HepG2 (cell line): ENCODE results near the gene CDH22. TPM values are rescaled to one million over a fixed set of nuclear protein-coding genes. Genes with fewer than 3 reads are reported as not detected.
A peak's percentile ranks its signal among the peaks of the same experiment; 100 is the strongest.

ENCODE experiments used
- ATAC-seq: fragments of 200-7000 bp; cut with Tn5 transposase; 3 replicates; pipeline ENCODE4 v1.9.1; 2020; ENCODE audit warnings: mild to moderate bottlenecking, moderate library complexity
- BruUV-seq: library from RNA; stranded (reverse); fragments of 400-500 nt; replicated peaks from 2 replicates; lab custom pipeline; 2021; lab: Mats Ljungman, UMichigan
- CTCF ChIA-PET: fragments of 300-600 bp; formaldehyde crosslinking; extraction: SDS; loops from one replicate; lab custom pipeline; 2021; ENCODE audit warnings: low total read pairs, inconsistent platforms, low intra/inter-chr PET ratio; lab: Yijun Ruan, JAX
- POLR2A ChIA-PET: fragments of 350-600 bp; sonication (Branson Sonifier 250); formaldehyde crosslinking; loops from one replicate; lab custom pipeline; 2020; ENCODE audit warnings: antibody characterized with exemption, inconsistent platforms; lab: Yijun Ruan, JAX
- DNase-seq: peaks from one replicate; pipeline ENCODE4 v3.0.0-alpha.2; 2015; ENCODE audit warnings: low spot score
- FAIRE-seq: peaks from 3 replicates; lab custom pipeline; 2011; peaks lifted over from hg19 to GRCh38; lab: Jason Lieb, UNC
- H2AFZ ChIP-seq: one replicate; pipeline ENCODE4 v1.6.1; 2011; ENCODE audit warnings: low read length, inconsistent platforms
- H3K27ac ChIP-seq: fragments of 300-600 bp; 3 replicates; pipeline ENCODE4 v1.8.0; 2011; ENCODE audit warnings: mixed run types, mild to moderate bottlenecking, mixed read lengths, low read length, inconsistent platforms; ENCODE audit not compliant: insufficient read depth; ENCODE audit errors: extremely low read length
- H3K27me3 ChIP-seq, 2 experiments: fragments of 200-600 bp in 1 of 2; 2 replicates in 1 of 2; 3 replicates in 1 of 2; pipeline versions ENCODE4 v1.6.0 to v1.8.0; 2011; ENCODE audit warnings: low read length in 2 of 2, mild to moderate bottlenecking in 2 of 2, moderate library complexity in 2 of 2, inconsistent platforms in 1 of 2; ENCODE audit not compliant: insufficient read depth in 2 of 2, control insufficient read depth in 1 of 2
- H3K36me3 ChIP-seq, 2 experiments: fragments of 200-600 bp in 1 of 2; replicated peaks in 1 of 2; 2 replicates in 1 of 2; 3 replicates in 1 of 2; pipeline versions ENCODE4 v1.5.1 to v1.8.0; 2011; ENCODE audit warnings: low read length in 2 of 2, inconsistent platforms in 1 of 2; ENCODE audit not compliant: insufficient read depth in 2 of 2, control insufficient read depth in 1 of 2
- H3K4me1 ChIP-seq: 2 replicates; pipeline ENCODE4 v1.5.1; 2012; ENCODE audit warnings: low read length, inconsistent platforms; ENCODE audit not compliant: insufficient read depth
- H3K4me2 ChIP-seq: 2 replicates; pipeline ENCODE4 v1.6.0; 2011; ENCODE audit warnings: low read depth, low read length, inconsistent platforms
- H3K4me3 ChIP-seq, 3 experiments: fragments of 200-600 bp in 1 of 3; sonication (generic), shearing (Covaris generic) in 1 of 3; replicated peaks in 1 of 3; 2 replicates each; pipeline ENCODE4 v1.5.1; 2011 to 2016; ENCODE audit warnings: low read length in 3 of 3, inconsistent platforms in 2 of 3, low read depth in 2 of 3, mild to moderate bottlenecking in 2 of 3, control low read depth in 1 of 3, mixed read lengths in 1 of 3; ENCODE audit not compliant: insufficient read depth in 1 of 3
- H3K79me2 ChIP-seq: one replicate; pipeline ENCODE4 v1.6.1; 2011; ENCODE audit warnings: low read length, inconsistent platforms; ENCODE audit not compliant: insufficient read depth
- H3K9ac ChIP-seq: 2 replicates; pipeline ENCODE4 v1.6.0; 2011; ENCODE audit warnings: mild to moderate bottlenecking, low read depth, low read length, inconsistent platforms; ENCODE audit not compliant: insufficient read depth
- H3K9me3 ChIP-seq: 2 replicates; pipeline ENCODE4 v1.5.1; 2012; ENCODE audit warnings: mild to moderate bottlenecking, low read length
- H4K20me1 ChIP-seq: 2 replicates; pipeline ENCODE4 v1.6.0; 2011; ENCODE audit warnings: inconsistent platforms, mild to moderate bottlenecking, low read length, moderate library complexity; ENCODE audit not compliant: insufficient read depth
- ASH2L ChIP-seq: fragments of 300-600, 200-600 bp; sonication (generic); IDR thresholded peaks from 2 replicates; pipeline ENCODE4 v1.7.0; 2017; ENCODE audit warnings: low read depth, mild to moderate bottlenecking, moderate library complexity, mixed read lengths, low read length; ENCODE audit not compliant: insufficient read length
- CBFB ChIP-seq: sonication (generic); formaldehyde crosslinking; IDR thresholded peaks from 2 replicates; pipeline ENCODE4 v1.4.0; 2020; ENCODE audit warnings: missing genetic modification reagents
- ELF4 ChIP-seq: sonication (generic); formaldehyde crosslinking; IDR thresholded peaks from 2 replicates; pipeline ENCODE4 v1.5.0; 2020; ENCODE audit warnings: missing genetic modification reagents, mild to moderate bottlenecking, moderate library complexity, borderline replicate concordance
- FOXP4 ChIP-seq: sonication (generic); formaldehyde crosslinking; IDR thresholded peaks from 2 replicates; pipeline ENCODE4 v1.4.0; 2020; ENCODE audit warnings: missing genetic modification reagents
- NFAT5 ChIP-seq: sonication (generic); formaldehyde crosslinking; IDR thresholded peaks from 2 replicates; pipeline ENCODE4 v1.4.0; 2020; ENCODE audit warnings: missing genetic modification reagents
- PCBP2 ChIP-seq: fragments of 200-400 bp; formaldehyde crosslinking; optimal IDR thresholded peaks from 2 replicates; pipeline ENCODE3; 2018; ENCODE audit warnings: low read length, low read depth; ENCODE audit not compliant: poor library complexity, severe bottlenecking
- SRSF1 ChIP-seq: fragments of 200-400 bp; formaldehyde crosslinking; optimal IDR thresholded peaks from 2 replicates; pipeline ENCODE3; 2017; ENCODE audit warnings: mild to moderate bottlenecking, low read depth, low read length, moderate library complexity
- SSRP1 ChIP-seq: IDR thresholded peaks from 2 replicates; pipeline ENCODE4 v1.6.1; 2016; ENCODE audit warnings: control low read depth
- SUZ12 ChIP-seq: fragments of 150-350 bp; IDR thresholded peaks from 2 replicates; pipeline ENCODE4 v1.6.1; 2014; ENCODE audit warnings: low read depth, low read length
- U2AF1 ChIP-seq: fragments of 200-400 bp; formaldehyde crosslinking; optimal IDR thresholded peaks from 2 replicates; pipeline ENCODE3; 2017; ENCODE audit warnings: mild to moderate bottlenecking, low read depth, low read length
- UBTF ChIP-seq: sonication (generic); formaldehyde crosslinking; IDR thresholded peaks from 2 replicates; pipeline ENCODE4 v1.4.0; 2020; ENCODE audit warnings: mild to moderate bottlenecking, missing genetic modification reagents
- ZNF143 ChIP-seq: sonication (generic); formaldehyde crosslinking; IDR thresholded peaks from 2 replicates; pipeline ENCODE4 v1.4.0; 2020; ENCODE audit warnings: missing genetic modification reagents
- ZNF432 ChIP-seq: sonication (generic); formaldehyde crosslinking; IDR thresholded peaks from 2 replicates; pipeline ENCODE4 v1.5.0; 2020; ENCODE audit warnings: missing genetic modification reagents, mild to moderate bottlenecking, borderline replicate concordance
- WGBS: methylation state at CpG from one replicate; pipeline ENCODE4 v1.1.6; 2017; ENCODE audit warnings: low lambda C conversion rate; 5-methylcytosine and 5-hydroxymethylcytosine counted together
- in situ Hi-C: cut with HindIII; loops from 2 replicates; pipeline ENCODE4 v1.10.0; 2017; ENCODE audit warnings: low pct_unique_long_range_greater_than_20kb; ENCODE audit not compliant: extremely low pct_ligation_motif_present
- intact Hi-C: fragments of 100-400 bp; cut with micrococcal nuclease; formaldehyde crosslinking; loops from one replicate; pipeline ENCODE4 v1.10.0; 2022; ENCODE audit not compliant: unreplicated experiment
- polyA plus RNA-seq, 8 experiments: library from polyadenylated mRNA; depleted of rRNA in 3 of 8; stranded (reverse) in 7 of 8; unstranded in 1 of 8; fragments of >200 nt; fragmentation: Illumina TruSeq in 4 of 8; extraction: Trizol in 4 of 8; gene quantifications; 2 replicates each; pipeline versions ENCODE4 v1.2.1 to v1.2.3, GENCODE V29; 2011 to 2016; ENCODE audit warnings: low read depth in 4 of 8, missing spikeins in 1 of 8, mixed read lengths in 1 of 8; ENCODE audit not compliant: insufficient read depth in 1 of 8
- total RNA-seq, 5 experiments: library from RNA; depleted of rRNA; stranded (reverse); fragments of >200 nt; fragmentation: Illumina TruSeq; extraction: Trizol; gene quantifications; 2 replicates each; pipeline ENCODE4 v1.2.3, GENCODE V29; 2016; ENCODE audit warnings: low read depth in 1 of 5

The CDH22 gene
- total and polyA plus RNA-seq, 2 of the 13 experiments (the other 11 are each of a cell fraction or from before 2014, with no cell fraction given): not detected

GRCh38 chr20:46355778-46356177 is 47.5 kb upstream of the CDH22 start:
- no peak overlapping the region for H3K4me2 ChIP-seq
- FAIRE-seq: no peak
- H3K4me1 ChIP-seq: peaks cover 28% of the 10 kb centered on the region
- no peaks in the 10 kb centered on the region for H3K27me3 ChIP-seq
- H3K4me3 ChIP-seq: no peak overlapping the region
- 90% methylated on average over 7 of the region's 7 CpGs for WGBS
- intact Hi-C loops (no loop called here), in situ Hi-C loops (loop anchor here (25.0 kb wide), 1 partner anchor 568 kb away; the partner anchor contains the start of genes DNTTIP1 and WFDC3)
- no peaks in the 10 kb centered on the region for H3K9me3 ChIP-seq
- peaks cover 21 to 28% of the 10 kb centered on the region in 2 experiments; a peak in 4 of 5 replicates for H3K36me3 ChIP-seq
- H4K20me1 ChIP-seq: peaks cover 5% of the 10 kb centered on the region; the same call in 1 of the 2 replicates
- CTCF ChIA-PET: no interaction called here
- POLR2A ChIA-PET: interaction anchor here (3.8 kb wide), 1 partner anchor 9 kb away, joined by 36 read pairs; no protein-coding TSS in a partner anchor
- no peak for TF ChIP-seq NFAT5
- TF ChIP-seq U2AF1: no peak
- no peak for TF ChIP-seq ELF4 (CRISPR knock-in tag)
- 0 out of 2 replicates have a peak, but pooled peaks have one; percentile 22 for TF ChIP-seq ZNF432 (CRISPR knock-in tag)
- no peak for TF ChIP-seq FOXP4 (CRISPR knock-in tag)
- 0 out of 2 replicates have a peak, but pooled peaks have one; percentile 4 for TF ChIP-seq SUZ12
- peak; percentile 66 for TF ChIP-seq ZNF143
- no peak for TF ChIP-seq SRSF1
- no peak for TF ChIP-seq PCBP2
- no peak for TF ChIP-seq UBTF (CRISPR knock-in tag)
- no peak for TF ChIP-seq CBFB (CRISPR knock-in tag)
- TF ChIP-seq ASH2L: no peak
- peak; percentile 27; the same call in 1 of the 2 replicates for TF ChIP-seq SSRP1
- TF ChIP-seq, all 625 proteins: peak for 4
- DNase-seq: no peak
- Histone ChIP-seq H3K27ac (no peak overlapping the region), H2AFZ (no peak overlapping the region), H3K79me2 (no peaks in the 10 kb centered on the region), H3K9ac (no peak overlapping the region)
- BruUV-seq: no TSS peak
- no peak for ATAC-seq
